Activated naive CD4-positive, alpha-beta T cell treated with anti-CD3 and anti-CD28 coated beads, Interleukin-2, amount 50 U/mL, for 24 hours (primary cell): Measurements from ENCODE around the gene SKIC3.
A peak's percentile ranks its signal among the peaks of the same experiment; 100 is the strongest.

Experiments
- H3K27ac Mint-ChIP-seq: one replicate; pipeline ENCODE4 v1.8.0; 2021; ENCODE audit warnings: mild to moderate bottlenecking, mixed read lengths
- H3K27me3 Mint-ChIP-seq: one replicate; pipeline ENCODE4 v1.8.0; 2021; ENCODE audit warnings: mixed read lengths
- H3K36me3 Mint-ChIP-seq: one replicate; pipeline ENCODE4 v1.8.0; 2021; ENCODE audit warnings: mixed read lengths
- H3K4me1 Mint-ChIP-seq: one replicate; pipeline ENCODE4 v1.8.0; 2021; ENCODE audit warnings: mixed read lengths
- H3K4me3 Mint-ChIP-seq: one replicate; pipeline ENCODE4 v1.8.0; 2021; ENCODE audit warnings: mild to moderate bottlenecking, mixed read lengths
- H3K9me3 Mint-ChIP-seq: one replicate; pipeline ENCODE4 v1.8.0; 2021; ENCODE audit warnings: mixed read lengths

Gene SKIC3

GRCh38 chr5:95549030-95549429 lies 5.7 kb downstream of the SKIC3 start:
- H3K27me3 Mint-ChIP-seq, result no peaks in the 10 kb centered on the region
- peaks cover 18% of the 10 kb centered on the region for H3K36me3 Mint-ChIP-seq
- H3K27ac Mint-ChIP-seq, result no peak overlapping the region
- no peak overlapping the region for H3K4me3 Mint-ChIP-seq
- no peaks in the 10 kb centered on the region for H3K9me3 Mint-ChIP-seq
- H3K4me1 Mint-ChIP-seq, result peaks cover 60% of the 10 kb centered on the region

- Mint-ChIP-seq H3K27me3 (no peaks in the 10 kb centered on the region), H3K4me3 (no peak overlapping the region), H3K9me3 (no peaks in the 10 kb centered on the region), H3K27ac (no peak overlapping the region), H3K36me3 (peaks cover 25% of the 10 kb centered on the region), H3K4me1 (peaks cover 22% of the 10 kb centered on the region)
Observed at GRCh38 chr5:95543017-95543705, 11.6 kb downstream of the SKIC3 start.

- Mint-ChIP-seq H3K36me3 (peaks cover 30% of the 10 kb centered on the region), H3K4me3 (no peak overlapping the region), H3K27me3 (no peaks in the 10 kb centered on the region), H3K27ac (no peak overlapping the region), H3K9me3 (no peaks in the 10 kb centered on the region), H3K4me1 (peaks cover 19% of the 10 kb centered on the region)
Observed at GRCh38 chr5:95537501-95537900, 17.3 kb downstream of the SKIC3 start.

GRCh38 chr5:95533761-95534160 lies 21.0 kb downstream of the SKIC3 start:
- no peaks in the 10 kb centered on the region for H3K9me3 Mint-ChIP-seq
- no peak overlapping the region for H3K4me3 Mint-ChIP-seq
- peaks cover 16% of the 10 kb centered on the region for H3K4me1 Mint-ChIP-seq
- peaks cover 15% of the 10 kb centered on the region for H3K36me3 Mint-ChIP-seq
- H3K27ac Mint-ChIP-seq, result no peak overlapping the region
- no peaks in the 10 kb centered on the region for H3K27me3 Mint-ChIP-seq

GRCh38 chr5:95533106-95533505 lies 21.7 kb downstream of the SKIC3 start:
- Mint-ChIP-seq H3K27me3 (no peaks in the 10 kb centered on the region), H3K27ac (no peak overlapping the region), H3K36me3 (peaks cover 15% of the 10 kb centered on the region), H3K4me3 (no peak overlapping the region), H3K9me3 (no peaks in the 10 kb centered on the region), H3K4me1 (peaks cover 16% of the 10 kb centered on the region)

- Mint-ChIP-seq H3K27me3 (no peaks in the 10 kb centered on the region), H3K9me3 (no peaks in the 10 kb centered on the region), H3K36me3 (peaks cover 15% of the 10 kb centered on the region), H3K4me1 (peaks cover 16% of the 10 kb centered on the region), H3K4me3 (no peak overlapping the region), H3K27ac (peak overlapping the region; percentile 8)
Observed at GRCh38 chr5:95532415-95532814, 22.4 kb downstream of the SKIC3 start.

- Mint-ChIP-seq H3K4me1 (peaks cover 16% of the 10 kb centered on the region), H3K27ac (no peak overlapping the region), H3K4me3 (no peak overlapping the region), H3K9me3 (no peaks in the 10 kb centered on the region), H3K27me3 (no peaks in the 10 kb centered on the region), H3K36me3 (peaks cover 19% of the 10 kb centered on the region)
Observed at GRCh38 chr5:95531491-95531890, 23.3 kb downstream of the SKIC3 start.

GRCh38 chr5:95530416-95530815 lies 24.4 kb downstream of the SKIC3 start:
- Mint-ChIP-seq H3K27me3 (no peaks in the 10 kb centered on the region), H3K4me3 (no peak overlapping the region), H3K36me3 (peaks cover 20% of the 10 kb centered on the region), H3K4me1 (peaks cover 21% of the 10 kb centered on the region), H3K9me3 (no peaks in the 10 kb centered on the region), H3K27ac (no peak overlapping the region)

GRCh38 chr5:95528565-95528964 lies 26.2 kb downstream of the SKIC3 start:
- Mint-ChIP-seq H3K9me3 (no peaks in the 10 kb centered on the region), H3K36me3 (peaks cover 12% of the 10 kb centered on the region), H3K4me3 (no peak overlapping the region), H3K27me3 (no peaks in the 10 kb centered on the region), H3K27ac (no peak overlapping the region), H3K4me1 (peaks cover 12% of the 10 kb centered on the region)

GRCh38 chr5:95526871-95527270 lies 27.9 kb downstream of the SKIC3 start:
- peaks cover 6% of the 10 kb centered on the region for H3K4me1 Mint-ChIP-seq
- no peak overlapping the region for H3K27ac Mint-ChIP-seq
- no peak overlapping the region for H3K4me3 Mint-ChIP-seq
- no peaks in the 10 kb centered on the region for H3K27me3 Mint-ChIP-seq
- no peaks in the 10 kb centered on the region for H3K9me3 Mint-ChIP-seq
- peaks cover 16% of the 10 kb centered on the region for H3K36me3 Mint-ChIP-seq

- Mint-ChIP-seq H3K4me3 (no peak overlapping the region), H3K27ac (no peak overlapping the region), H3K4me1 (peaks cover 6% of the 10 kb centered on the region), H3K9me3 (no peaks in the 10 kb centered on the region), H3K36me3 (peaks cover 24% of the 10 kb centered on the region), H3K27me3 (no peaks in the 10 kb centered on the region)
Observed at GRCh38 chr5:95524423-95524822, 30.4 kb downstream of the SKIC3 start.

- Mint-ChIP-seq H3K4me1 (peaks cover 3% of the 10 kb centered on the region), H3K36me3 (peaks cover 30% of the 10 kb centered on the region)
Observed at GRCh38 chr5:95520206-95520605, 34.6 kb downstream of the SKIC3 start.

GRCh38 chr5:95519681-95520080 lies 35.1 kb downstream of the SKIC3 start:
- H3K4me1 Mint-ChIP-seq, result peaks cover 3% of the 10 kb centered on the region
- no peak overlapping the region for H3K27ac Mint-ChIP-seq
- peaks cover 30% of the 10 kb centered on the region for H3K36me3 Mint-ChIP-seq
- no peaks in the 10 kb centered on the region for H3K27me3 Mint-ChIP-seq
- no peak overlapping the region for H3K4me3 Mint-ChIP-seq
- H3K9me3 Mint-ChIP-seq, result no peaks in the 10 kb centered on the region

More at GRCh38 chr5:95520206-95520605, 34.6 kb downstream of the SKIC3 start:
- H3K9me3 Mint-ChIP-seq, result no peaks in the 10 kb centered on the region
- H3K27me3 Mint-ChIP-seq, result no peaks in the 10 kb centered on the region
- no peak overlapping the region for H3K27ac Mint-ChIP-seq
- no peak overlapping the region for H3K4me3 Mint-ChIP-seq

GRCh38 chr5:95519151-95519550 lies 35.6 kb downstream of the SKIC3 start:
- H3K36me3 Mint-ChIP-seq, result peaks cover 30% of the 10 kb centered on the region

GRCh38 chr5:95518417-95518816 lies 36.4 kb downstream of the SKIC3 start:
- Mint-ChIP-seq H3K36me3 (peaks cover 30% of the 10 kb centered on the region), H3K4me1 (peaks cover 3% of the 10 kb centered on the region), H3K4me3 (no peak overlapping the region), H3K27me3 (no peaks in the 10 kb centered on the region), H3K9me3 (no peaks in the 10 kb centered on the region), H3K27ac (no peak overlapping the region)

More at GRCh38 chr5:95519151-95519550, 35.6 kb downstream of the SKIC3 start:
- Mint-ChIP-seq H3K4me3 (no peak overlapping the region), H3K27ac (no peak overlapping the region), H3K27me3 (no peaks in the 10 kb centered on the region), H3K4me1 (peaks cover 3% of the 10 kb centered on the region), H3K9me3 (no peaks in the 10 kb centered on the region)

- H3K9me3 Mint-ChIP-seq, result no peaks in the 10 kb centered on the region
- peaks cover 30% of the 10 kb centered on the region for H3K36me3 Mint-ChIP-seq
Observed at GRCh38 chr5:95511606-95512005, 43.2 kb downstream of the SKIC3 start.

GRCh38 chr5:95508550-95508949 lies 46.2 kb downstream of the SKIC3 start:
- Mint-ChIP-seq H3K27me3 (no peaks in the 10 kb centered on the region), H3K4me1 (no peaks in the 10 kb centered on the region), H3K36me3 (peaks cover 31% of the 10 kb centered on the region), H3K27ac (no peak overlapping the region), H3K9me3 (no peaks in the 10 kb centered on the region), H3K4me3 (no peak overlapping the region)

More at GRCh38 chr5:95511606-95512005, 43.2 kb downstream of the SKIC3 start:
- Mint-ChIP-seq H3K4me3 (no peak overlapping the region), H3K27me3 (no peaks in the 10 kb centered on the region), H3K4me1 (no peaks in the 10 kb centered on the region), H3K27ac (no peak overlapping the region)
